PC-3 (cell line): ENCODE measurements around the gene SH3TC1. TPM values are rescaled to one million over a fixed set of nuclear protein-coding genes. Genes with fewer than 3 reads are reported as not detected.

Experiments
- ATAC-seq: fragments of 200-7000 bp; cut with Tn5 transposase; 2 replicates; pipeline ENCODE4 v1.9.1; 2020; ENCODE audit warnings: mild to moderate bottlenecking, moderate library complexity
- BruUV-seq: library from RNA; stranded (reverse); fragments of 400-500 nt; replicated peaks from 2 replicates; lab custom pipeline; 2021; lab: Mats Ljungman, UMichigan
- CTCF ChIA-PET: fragments of 300-600 bp; sonication (Branson Sonifier 250); formaldehyde crosslinking; loops from one replicate; lab custom pipeline; 2022; ENCODE audit warnings: antibody characterized with exemption; lab: Charles Lee
- POLR2A ChIA-PET: fragments of 300-600 bp; sonication (Branson Sonifier 250); formaldehyde crosslinking; loops from one replicate; lab custom pipeline; 2022; ENCODE audit warnings: antibody characterized with exemption; ENCODE audit not compliant: unreplicated experiment; lab: Charles Lee
- DNase-seq: peaks from one replicate; pipeline ENCODE4 v3.0.0-alpha.2; 2015
- H2AFZ ChIP-seq: fragments of 300-600 bp; sonication (generic); 2 replicates; pipeline ENCODE4 v1.6.0; 2016; ENCODE audit warnings: antibody characterized with exemption, low read length
- H3F3A ChIP-seq: fragments of 300-600 bp; sonication (generic); one replicate; pipeline ENCODE4 v1.6.0; 2017; ENCODE audit warnings: antibody characterized with exemption, low read length, control low read depth, mild to moderate bottlenecking; ENCODE audit not compliant: unreplicated experiment
- H3K27ac ChIP-seq: fragments of 300-600 bp; sonication (generic); 2 replicates; pipeline ENCODE4 v1.5.1; 2016; ENCODE audit warnings: mild to moderate bottlenecking, low read length
- H3K27me3 ChIP-seq: fragments of 300-600 bp; sonication (generic); 2 replicates; pipeline ENCODE4 v1.6.1; 2016; ENCODE audit warnings: low read length, mixed read lengths
- H3K36me3 ChIP-seq: fragments of 300-600 bp; sonication (generic); 2 replicates; pipeline ENCODE4 v1.6.1; 2016; ENCODE audit warnings: low read depth, mixed run types, low read length, mixed read lengths
- H3K4me1 ChIP-seq: fragments of 300-600 bp; sonication (generic); 2 replicates; pipeline ENCODE4 v1.5.1; 2016; ENCODE audit warnings: low read length; ENCODE audit not compliant: insufficient read depth
- H3K4me2 ChIP-seq: fragments of 300-600 bp; sonication (generic); 2 replicates; pipeline ENCODE4 v1.6.0; 2016; ENCODE audit warnings: low read length
- H3K4me3 ChIP-seq: fragments of 300-600 bp; sonication (generic); 2 replicates; pipeline ENCODE4 v1.5.1; 2016; ENCODE audit warnings: mild to moderate bottlenecking, low read length, mixed read lengths
- H3K79me2 ChIP-seq: fragments of 300-600 bp; sonication (generic); 2 replicates; pipeline ENCODE4 v1.6.1; 2017; ENCODE audit warnings: low read length, mixed read lengths
- H3K9ac ChIP-seq: fragments of 300-600 bp; sonication (generic); 2 replicates; pipeline ENCODE4 v1.6.0; 2016; ENCODE audit warnings: mild to moderate bottlenecking, low read length
- H3K9me2 ChIP-seq: fragments of 300-600 bp; sonication (generic); replicated peaks from 2 replicates; pipeline ENCODE4 v1.6.1; 2016; ENCODE audit warnings: mixed run types, low read length, mixed read lengths
- H3K9me3 ChIP-seq: fragments of 300-600 bp; sonication (generic); 2 replicates; pipeline ENCODE4 v1.6.1; 2016; ENCODE audit warnings: low read length, mixed read lengths
- H4K20me1 ChIP-seq: fragments of 300-600 bp; sonication (generic); 2 replicates; pipeline ENCODE4 v1.6.1; 2016; ENCODE audit warnings: low read length, mixed read lengths
- EZH2 ChIP-seq: fragments of 300-600 bp; sonication (generic); IDR thresholded peaks from one replicate; pipeline ENCODE4 v1.6.1; 2017; ENCODE audit warnings: antibody characterized with exemption, mild to moderate bottlenecking, low read length; ENCODE audit not compliant: unreplicated experiment
- EZH2phosphoT487 ChIP-seq: fragments of 300-600 bp; sonication (generic); IDR thresholded peaks from 2 replicates; pipeline ENCODE4 v1.6.1; 2018; ENCODE audit warnings: mild to moderate bottlenecking, antibody characterized with exemption, low read length, borderline replicate concordance
- intact Hi-C: fragments of 100-400 bp; cut with micrococcal nuclease; formaldehyde crosslinking; loops from 2 replicates; pipeline ENCODE4 v1.9.0; 2023
- total RNA-seq: library from RNA; depleted of rRNA; stranded (reverse); fragments of >200 nt; gene quantifications from 2 replicates; pipeline ENCODE4 v1.2.3, GENCODE V29; 2014
- TF ChIP-seq, protein P1 (sequence below): fragments of 300-600 bp; sonication (generic); conservative IDR thresholded peaks from 2 replicates; pipeline ENCODE4 v1.5.1; 2017; ENCODE audit warnings: antibody characterized with exemption, low read depth, mild to moderate bottlenecking, low read length

The SH3TC1 gene
- total RNA-seq, 1 experiment from 2014 or later, result 23.1 TPM

DNA sequence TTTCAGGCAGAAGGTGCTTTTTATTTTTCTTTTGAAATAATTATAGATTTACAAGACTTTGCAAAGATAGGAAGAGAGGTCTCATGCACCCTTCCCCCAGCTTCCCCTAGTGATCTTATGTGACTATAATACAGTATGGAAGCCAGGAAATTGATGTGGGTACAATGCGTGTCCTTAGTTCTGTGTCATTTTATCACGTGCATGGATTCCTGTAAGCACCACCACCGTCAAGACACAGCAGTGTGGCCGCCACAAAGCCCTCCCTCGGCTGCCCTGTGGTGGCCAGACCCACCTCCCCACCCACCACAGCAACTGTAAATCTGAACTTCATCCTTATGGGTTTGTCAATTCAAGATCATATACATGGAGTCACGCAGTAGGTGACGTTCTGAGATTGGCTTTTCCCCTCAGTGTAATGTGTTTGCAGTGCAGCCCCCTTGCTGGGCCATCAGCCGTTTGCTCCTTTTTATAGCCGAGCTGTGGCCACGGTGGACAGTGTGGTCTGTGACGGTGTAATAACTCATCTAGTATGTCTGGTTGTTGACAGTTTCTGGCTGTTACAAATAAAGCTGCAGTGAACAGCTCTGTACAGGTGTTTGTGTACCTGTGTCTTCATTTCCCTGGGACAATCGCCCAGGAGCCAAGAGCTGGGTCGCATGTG lies 59.6 kb downstream of the SH3TC1 start:
- POLR2A ChIA-PET, result no interaction called here
- intact Hi-C loops, result no loop called here
- no peak for DNase-seq

DNA sequence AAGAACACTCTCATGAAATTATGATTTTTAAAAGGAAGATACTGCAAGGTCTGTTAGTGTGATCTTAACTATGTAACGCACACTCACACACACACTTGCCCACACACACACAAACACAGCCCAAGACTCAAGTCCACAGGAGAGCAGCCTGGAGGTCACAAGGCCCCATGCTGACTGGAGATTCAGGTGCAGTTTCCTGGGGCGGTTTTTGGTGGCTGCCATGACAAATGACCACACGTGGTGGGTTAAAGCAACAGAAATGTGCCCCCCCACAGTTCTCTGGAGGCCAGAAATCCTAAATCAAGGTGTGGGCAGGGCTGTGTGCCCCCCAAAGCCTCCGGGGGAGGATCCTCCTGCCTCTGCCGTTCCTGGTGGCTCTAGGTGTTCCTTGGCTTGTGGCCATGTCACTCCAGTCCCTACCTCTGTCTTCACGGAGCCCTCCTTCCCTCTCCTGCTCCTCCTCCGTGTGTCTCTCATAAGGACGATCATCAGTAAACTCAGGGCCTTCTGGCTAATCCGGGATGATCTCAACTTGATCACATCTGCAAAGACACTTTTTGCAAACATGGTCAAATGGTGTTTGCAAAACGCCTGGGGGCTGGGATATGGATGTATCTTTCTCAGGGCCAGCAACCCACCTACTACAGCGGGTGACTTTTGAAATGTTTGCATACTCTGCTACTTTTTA lies 60.8 kb downstream of the SH3TC1 start:
- Histone ChIP-seq H3K9me2 (no peaks in the 10 kb centered on the region), H3K4me1 (0 out of 2 replicates have a peak, but pooled peaks cover 7% of the 10 kb centered on the region), H2AFZ (no peak overlapping the region), H3K4me3 (no peak overlapping the region), H3K27me3 (no peaks in the 10 kb centered on the region), H3K9me3 (no peaks in the 10 kb centered on the region), H3K36me3 (no peaks in the 10 kb centered on the region), H3K4me2 (no peak overlapping the region), H3K27ac (no peak overlapping the region), H3F3A (no peaks in the 10 kb centered on the region), H3K9ac (no peak overlapping the region), H3K79me2 (no peaks in the 10 kb centered on the region), H4K20me1 (no peaks in the 10 kb centered on the region)
- no TSS peak for BruUV-seq
- ChIA-PET POLR2A (no interaction called here), CTCF (no interaction called here)
- intact Hi-C loops, result no loop called here
- no peak for DNase-seq
- no peak for ATAC-seq
- TF ChIP-seq, protein P1, sequence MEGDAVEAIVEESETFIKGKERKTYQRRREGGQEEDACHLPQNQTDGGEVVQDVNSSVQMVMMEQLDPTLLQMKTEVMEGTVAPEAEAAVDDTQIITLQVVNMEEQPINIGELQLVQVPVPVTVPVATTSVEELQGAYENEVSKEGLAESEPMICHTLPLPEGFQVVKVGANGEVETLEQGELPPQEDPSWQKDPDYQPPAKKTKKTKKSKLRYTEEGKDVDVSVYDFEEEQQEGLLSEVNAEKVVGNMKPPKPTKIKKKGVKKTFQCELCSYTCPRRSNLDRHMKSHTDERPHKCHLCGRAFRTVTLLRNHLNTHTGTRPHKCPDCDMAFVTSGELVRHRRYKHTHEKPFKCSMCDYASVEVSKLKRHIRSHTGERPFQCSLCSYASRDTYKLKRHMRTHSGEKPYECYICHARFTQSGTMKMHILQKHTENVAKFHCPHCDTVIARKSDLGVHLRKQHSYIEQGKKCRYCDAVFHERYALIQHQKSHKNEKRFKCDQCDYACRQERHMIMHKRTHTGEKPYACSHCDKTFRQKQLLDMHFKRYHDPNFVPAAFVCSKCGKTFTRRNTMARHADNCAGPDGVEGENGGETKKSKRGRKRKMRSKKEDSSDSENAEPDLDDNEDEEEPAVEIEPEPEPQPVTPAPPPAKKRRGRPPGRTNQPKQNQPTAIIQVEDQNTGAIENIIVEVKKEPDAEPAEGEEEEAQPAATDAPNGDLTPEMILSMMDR, result no peak
- TF ChIP-seq EZH2phosphoT487 (no peak), EZH2 (no peak)

More for the DNA sequence above, 59.6 kb downstream of the SH3TC1 start:
- Histone ChIP-seq H3K27me3 (no peaks in the 10 kb centered on the region), H3K4me2 (no peak overlapping the region), H3K27ac (no peak overlapping the region), H4K20me1 (no peaks in the 10 kb centered on the region), H3K36me3 (no peaks in the 10 kb centered on the region), H3K9me3 (no peaks in the 10 kb centered on the region), H2AFZ (no peak overlapping the region), H3K79me2 (no peaks in the 10 kb centered on the region), H3K9ac (no peak overlapping the region), H3F3A (no peaks in the 10 kb centered on the region), H3K9me2 (no peaks in the 10 kb centered on the region), H3K4me3 (no peak overlapping the region), H3K4me1 (0 out of 2 replicates have a peak, but pooled peaks cover 7% of the 10 kb centered on the region)
- CTCF ChIA-PET, result no interaction called here
- no peak for ATAC-seq
- TF ChIP-seq EZH2phosphoT487 (no peak), EZH2 (no peak)
- TF ChIP-seq, protein P1, result no peak
- no TSS peak for BruUV-seq

DNA sequence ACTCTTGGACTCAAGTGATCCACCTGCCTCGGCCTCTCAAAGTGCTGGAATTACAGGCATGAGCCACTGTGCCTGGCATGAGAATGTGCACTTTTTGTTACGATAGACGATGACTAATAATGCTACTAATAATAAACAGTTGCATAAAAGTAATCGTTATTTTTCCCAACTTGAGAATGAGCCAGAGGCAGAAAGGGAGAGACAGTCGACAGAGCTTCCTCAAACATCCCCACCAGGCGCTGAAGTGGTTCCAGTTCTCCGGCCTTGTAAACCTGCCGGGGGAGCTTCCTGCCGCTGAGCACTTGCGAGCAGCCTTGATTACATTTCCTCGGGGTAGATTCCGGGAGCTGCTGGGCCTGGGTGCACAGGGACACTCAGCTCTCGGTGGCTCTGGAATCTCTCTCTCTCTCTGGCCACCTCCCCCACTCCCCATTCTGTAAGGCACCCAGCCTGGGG lies 61.6 kb downstream of the SH3TC1 start:
- no peaks in the 10 kb centered on the region for H3F3A ChIP-seq
- H3K4me1 ChIP-seq, result 0 out of 2 replicates have a peak, but pooled peaks cover 7% of the 10 kb centered on the region
- BruUV-seq, result no TSS peak
- no peaks in the 10 kb centered on the region for H3K9me2 ChIP-seq
- H3K9me3 ChIP-seq, result no peaks in the 10 kb centered on the region
- no peaks in the 10 kb centered on the region for H3K27me3 ChIP-seq
- no peaks in the 10 kb centered on the region for H3K36me3 ChIP-seq
- H3K4me3 ChIP-seq, result no peak overlapping the region
- TF ChIP-seq EZH2 (no peak), EZH2phosphoT487 (no peak)
- TF ChIP-seq, protein P1, result no peak
- no peak overlapping the region for H3K4me2 ChIP-seq
- CTCF ChIA-PET, result no interaction called here
- no peaks in the 10 kb centered on the region for H4K20me1 ChIP-seq
- no peak overlapping the region for H3K9ac ChIP-seq
- ATAC-seq (peak; percentile 86), DNase-seq (peak; percentile 79)
- no peak overlapping the region for H3K27ac ChIP-seq
- H3K79me2 ChIP-seq, result no peaks in the 10 kb centered on the region
- intact Hi-C loops, result no loop called here
- no peak overlapping the region for H2AFZ ChIP-seq
- POLR2A ChIA-PET, result no interaction called here
